ENCODE results near the gene CD2. TPM values are rescaled to one million over a fixed set of nuclear protein-coding genes. Genes with fewer than 3 reads are reported as not detected.
A peak's percentile ranks its signal among the peaks of the same experiment; 100 is the strongest.

CD2 gene
- total RNA-seq, 6 donors from 2014 or later = 3.8 to 23.5 (median 7.9) TPM

- peak overlapping the region in 1 of 4 donors; percentile 45 for H3K27ac ChIP-seq
- DNase-seq = no peak
Observed at GRCh38 chr1:116739371-116740012, 14.7 kb upstream of the CD2 start.

GRCh38 chr1:116740296-116740695, 13.9 kb upstream of the CD2 start:
- H3K36me3 ChIP-seq = no peaks in the 10 kb centered on the region
- no peak for DNase-seq
- H3K27ac ChIP-seq = no peak overlapping the region
- TF ChIP-seq EP300 (IDR thresholded peaks at IDR 0.05) (no peak), POLR2A (IDR thresholded peaks at IDR 0.05) (no peak), POLR2AphosphoS5 (IDR thresholded peaks at IDR 0.05) (no peak), CTCF (IDR thresholded peaks at IDR 0.05) (no peak)
- no peak overlapping the region for H3K4me3 ChIP-seq
- peaks cover 0 to 6% (median 0%) of the 10 kb centered on the region in 4 donors for H3K4me1 ChIP-seq
- H3K27me3 ChIP-seq = no peaks in the 10 kb centered on the region
- no peak for ATAC-seq (ENCODE audit: low FRiP score in 2 of 2)
- WGBS, 2 donors = 86 to 97% methylated on average over 6 of the region's 6 CpGs
- H3K9me3 ChIP-seq = peaks cover 18 to 34% (median 24%) of the 10 kb centered on the region in 4 donors

More at GRCh38 chr1:116739371-116740012, 14.7 kb upstream of the CD2 start:
- H3K4me1 ChIP-seq = peaks cover 0 to 6% (median 0%) of the 10 kb centered on the region in 4 donors
- WGBS, 2 donors = 78 to 83% methylated on average over 7 of the region's 7 CpGs
- TF ChIP-seq EP300 (IDR thresholded peaks at IDR 0.05) (no peak), POLR2AphosphoS5 (IDR thresholded peaks at IDR 0.05) (no peak), POLR2A (IDR thresholded peaks at IDR 0.05) (no peak), CTCF (IDR thresholded peaks at IDR 0.05) (no peak)
- peaks cover 17 to 27% (median 21%) of the 10 kb centered on the region in 4 donors for H3K9me3 ChIP-seq
- no peaks in the 10 kb centered on the region for H3K27me3 ChIP-seq
- no peaks in the 10 kb centered on the region for H3K36me3 ChIP-seq
- H3K4me3 ChIP-seq = no peak overlapping the region
- no peak for ATAC-seq (ENCODE audit: low FRiP score in 2 of 2)

GRCh38 chr1:116740746-116741145, 13.5 kb upstream of the CD2 start:
- TF ChIP-seq EP300 (IDR thresholded peaks at IDR 0.05) (no peak), POLR2AphosphoS5 (IDR thresholded peaks at IDR 0.05) (no peak), CTCF (IDR thresholded peaks at IDR 0.05) (no peak), POLR2A (IDR thresholded peaks at IDR 0.05) (no peak)
- H3K9me3 ChIP-seq = peaks cover 18 to 34% (median 24%) of the 10 kb centered on the region in 4 donors
- WGBS, 2 donors = 55 to 80% methylated on average over 2 of the region's 2 CpGs
- no peaks in the 10 kb centered on the region for H3K36me3 ChIP-seq
- no peak for DNase-seq
- no peaks in the 10 kb centered on the region for H3K27me3 ChIP-seq
- H3K4me3 ChIP-seq = no peak overlapping the region
- no peak overlapping the region for H3K27ac ChIP-seq
- peaks cover 0 to 6% (median 0%) of the 10 kb centered on the region in 4 donors for H3K4me1 ChIP-seq
- no peak for ATAC-seq (ENCODE audit: low FRiP score in 2 of 2)

- DNase-seq = peak in 1 of 2 donors; percentile 77
- 96 to 97% methylated on average over 40 to 42 of the region's 42 CpGs for WGBS, 2 donors
- Histone ChIP-seq H3K4me3 (no peak overlapping the region), H3K27me3 (no peaks in the 10 kb centered on the region), H3K27ac (no peak overlapping the region), H3K4me1 (peaks cover 0 to 6% (median 0%) of the 10 kb centered on the region in 4 donors), H3K9me3 (peaks cover 18 to 38% (median 25%) of the 10 kb centered on the region in 4 donors), H3K36me3 (no peaks in the 10 kb centered on the region)
- no peak for TF ChIP-seq POLR2A (IDR thresholded peaks at IDR 0.05)
- no peak for TF ChIP-seq CTCF (IDR thresholded peaks at IDR 0.05)
- TF ChIP-seq EP300 (IDR thresholded peaks at IDR 0.05) = no peak
- TF ChIP-seq POLR2AphosphoS5 (IDR thresholded peaks at IDR 0.05) = no peak
- no peak for ATAC-seq (ENCODE audit: low FRiP score in 2 of 2)
Observed at GRCh38 chr1:116741836-116742565, 12.2 kb upstream of the CD2 start.
